A549 treated with GW870086 at 1 μM for 4 hours (cell line): Measurements from ENCODE around the gene CNTNAP4. TPM values are rescaled to one million over a fixed set of nuclear protein-coding genes. Genes with fewer than 3 reads are reported as not detected.

Experiments
- total RNA-seq: library from RNA; stranded (reverse); fragments of 200-300 nt; extraction: Qiagen RNA extraction; gene quantifications from 5 replicates; pipeline ENCODE4 v1.2.3, GENCODE V29; 2022; ENCODE audit warnings: low read depth

The CNTNAP4 gene
- not detected in 5 replicates for total RNA-seq

DNA sequence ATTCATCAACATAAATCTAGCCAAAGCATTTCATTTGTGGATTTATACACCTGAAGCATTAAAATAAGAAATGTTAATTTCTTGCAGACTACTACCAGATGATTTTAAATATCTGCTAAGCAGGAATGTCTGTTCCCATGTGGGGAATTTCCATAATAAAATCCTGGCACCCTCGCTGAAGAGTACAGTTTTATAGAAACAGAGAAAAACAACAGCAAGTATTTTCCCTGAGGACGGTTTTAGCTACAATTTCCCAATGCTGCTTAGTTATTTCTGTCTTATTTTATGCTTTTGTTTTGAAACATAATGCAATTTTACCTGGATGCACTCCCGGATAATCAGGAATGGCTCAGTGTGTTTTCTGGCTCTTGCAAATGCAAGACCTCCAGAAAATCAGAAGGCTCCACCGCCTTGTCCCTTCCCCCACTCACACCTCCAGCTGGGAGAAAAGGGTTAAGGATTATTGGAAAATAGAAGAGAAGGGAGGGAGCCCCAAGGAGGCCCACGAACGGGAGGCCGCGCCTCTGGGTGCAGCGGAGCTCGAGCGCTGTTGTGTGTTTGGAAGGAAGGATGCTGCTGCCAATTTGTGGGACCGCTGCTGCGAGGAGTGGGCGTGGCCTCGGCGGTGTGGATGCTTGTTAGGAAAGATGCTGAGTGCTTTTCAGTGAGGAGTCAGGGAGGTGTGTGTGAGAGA is at the start of gene CNTNAP4:
CNTNAP4 (plus strand) TSS at position 657 of the 694 bp plus-strand sequence. CDS start 262 bp downstream, outside the sequence.

